ENCODE data around the gene OTOGL.

The OTOGL gene

DNA sequence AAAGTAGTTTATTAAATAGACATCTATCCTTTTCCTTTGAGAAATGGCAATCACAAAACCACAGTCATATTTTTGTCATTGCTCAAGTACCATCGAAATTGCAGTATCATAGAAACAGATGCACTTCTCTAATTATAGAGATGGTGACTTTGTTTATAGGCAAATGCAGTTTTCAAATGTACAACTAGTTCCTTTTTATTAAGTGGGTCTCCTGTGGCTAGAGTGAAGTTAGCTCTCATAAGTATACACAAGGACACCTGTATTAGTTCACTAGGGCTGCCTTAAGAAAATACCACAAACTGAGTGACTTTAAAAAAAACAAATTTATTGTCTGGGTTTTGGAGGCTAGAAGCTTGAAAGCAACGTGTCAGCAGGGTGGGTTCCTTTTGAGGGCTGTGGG is 62.8 kb downstream of the OTOGL start:
- H3K27me3 ChIP-seq (ENCODE audit: control insufficient read depth, insufficient read depth, low read length): no peaks in the 10 kb centered on the region
- no peaks in the 10 kb centered on the region for H3K36me3 ChIP-seq (ENCODE audit: control insufficient read depth, insufficient read depth, low read length)
- H3K9ac ChIP-seq (ENCODE audit: low read length): no peak overlapping the region
- H3K4me3 ChIP-seq (ENCODE audit: low read depth, low read length): no peak overlapping the region
- no peak overlapping the region for H3K27ac ChIP-seq (ENCODE audit: low read depth, low read length)
- 0 out of 2 replicates have a peak, but pooled peaks cover 2% of the 10 kb centered on the region for H3K9me3 ChIP-seq (ENCODE audit: control insufficient read depth, insufficient read depth, low read depth, low read length)
- no peaks in the 10 kb centered on the region for H3K4me1 ChIP-seq (ENCODE audit: control insufficient read depth, insufficient read depth, low read length)

DNA sequence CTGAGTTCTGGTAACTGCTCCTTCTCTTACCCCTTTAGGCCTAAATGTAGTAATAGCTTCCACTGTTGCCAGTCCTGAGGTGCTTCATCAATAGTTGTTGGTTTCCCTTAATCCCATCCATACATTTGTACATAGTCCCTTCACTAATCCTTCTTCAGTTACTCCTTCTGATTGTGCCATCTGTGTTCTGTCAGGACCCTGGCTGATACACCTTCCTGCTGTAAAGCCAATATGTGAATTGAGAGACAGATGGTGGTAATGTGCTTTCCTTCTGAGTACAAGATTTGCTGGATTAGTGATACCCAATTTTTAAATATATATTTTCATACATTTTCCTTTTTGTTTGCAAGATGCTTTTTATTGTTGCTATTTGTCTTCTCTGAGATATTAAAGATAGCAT is 66.4 kb downstream of the OTOGL start:
- Histone ChIP-seq H3K9ac (ENCODE audit: low read length) (no peak overlapping the region), H3K9me3 (ENCODE audit: control insufficient read depth, insufficient read depth, low read depth, low read length) (no peaks in the 10 kb centered on the region), H3K27me3 (ENCODE audit: control insufficient read depth, insufficient read depth, low read length) (no peaks in the 10 kb centered on the region), H3K4me3 (ENCODE audit: low read depth, low read length) (no peak overlapping the region), H3K4me1 (ENCODE audit: control insufficient read depth, insufficient read depth, low read length) (no peaks in the 10 kb centered on the region), H3K27ac (ENCODE audit: low read depth, low read length) (no peak overlapping the region), H3K36me3 (ENCODE audit: control insufficient read depth, insufficient read depth, low read length) (no peaks in the 10 kb centered on the region)

GRCh38 chr12:80166751-80167150 is 67.4 kb downstream of the OTOGL start:
- H3K36me3 ChIP-seq (ENCODE audit: control insufficient read depth, insufficient read depth, low read length): no peaks in the 10 kb centered on the region
- no peaks in the 10 kb centered on the region for H3K4me1 ChIP-seq (ENCODE audit: control insufficient read depth, insufficient read depth, low read length)
- no peak overlapping the region for H3K9ac ChIP-seq (ENCODE audit: low read length)
- no peaks in the 10 kb centered on the region for H3K27me3 ChIP-seq (ENCODE audit: control insufficient read depth, insufficient read depth, low read length)
- no peaks in the 10 kb centered on the region for H3K9me3 ChIP-seq (ENCODE audit: control insufficient read depth, insufficient read depth, low read depth, low read length)
- no peak overlapping the region for H3K4me3 ChIP-seq (ENCODE audit: low read depth, low read length)
- H3K27ac ChIP-seq (ENCODE audit: low read depth, low read length): no peak overlapping the region

DNA sequence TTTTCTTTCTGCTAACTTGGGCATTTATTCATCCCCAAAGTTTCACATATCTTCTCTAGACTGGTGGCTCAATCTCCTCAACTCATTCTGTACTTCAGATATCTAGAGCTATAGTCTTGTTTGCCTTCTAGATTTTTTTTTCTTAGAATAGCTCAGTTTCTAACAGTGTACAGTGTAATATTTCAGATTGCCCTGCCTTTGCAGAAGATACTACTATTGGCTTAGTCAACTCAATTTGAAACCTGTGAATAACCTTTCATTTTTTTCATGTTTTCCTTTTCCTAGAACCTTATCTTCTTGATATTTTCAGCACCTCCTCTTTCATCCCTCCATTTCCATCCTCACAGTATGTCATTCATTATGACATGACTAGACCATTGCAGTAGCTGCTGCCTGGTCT is 69.6 kb downstream of the OTOGL start:
- Histone ChIP-seq H3K4me3 (ENCODE audit: low read depth, low read length) (no peak overlapping the region), H3K36me3 (ENCODE audit: control insufficient read depth, insufficient read depth, low read length) (no peaks in the 10 kb centered on the region), H3K9me3 (ENCODE audit: control insufficient read depth, insufficient read depth, low read depth, low read length) (no peaks in the 10 kb centered on the region), H3K4me1 (ENCODE audit: control insufficient read depth, insufficient read depth, low read length) (peaks cover 9% of the 10 kb centered on the region; the same call in 1 of the 2 replicates), H3K27me3 (ENCODE audit: control insufficient read depth, insufficient read depth, low read length) (no peaks in the 10 kb centered on the region), H3K27ac (ENCODE audit: low read depth, low read length) (no peak overlapping the region), H3K9ac (ENCODE audit: low read length) (no peak overlapping the region)

DNA sequence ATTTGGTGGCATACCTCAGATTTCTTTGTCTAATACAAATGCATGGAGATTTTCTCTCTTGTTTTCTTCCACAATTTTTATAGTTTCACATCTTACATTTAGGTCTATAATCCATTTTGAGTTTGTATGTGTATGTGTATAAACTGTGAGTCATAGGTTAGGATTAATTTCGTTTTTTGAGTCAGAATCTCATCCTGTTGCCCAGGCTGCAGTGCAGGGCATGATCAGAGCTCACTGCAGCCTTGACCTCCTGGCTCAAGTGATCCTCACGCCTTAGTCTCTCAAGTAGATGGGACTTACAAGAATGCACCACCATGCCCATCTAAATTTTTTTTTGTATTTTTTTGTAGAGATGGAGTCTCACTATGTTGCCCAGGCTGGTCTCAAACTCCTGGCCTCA is 71.6 kb downstream of the OTOGL start:
- Histone ChIP-seq H3K27ac (ENCODE audit: low read depth, low read length) (no peak overlapping the region), H3K9me3 (ENCODE audit: control insufficient read depth, insufficient read depth, low read depth, low read length) (no peaks in the 10 kb centered on the region), H3K27me3 (ENCODE audit: control insufficient read depth, insufficient read depth, low read length) (no peaks in the 10 kb centered on the region), H3K36me3 (ENCODE audit: control insufficient read depth, insufficient read depth, low read length) (no peaks in the 10 kb centered on the region), H3K9ac (ENCODE audit: low read length) (no peak overlapping the region), H3K4me3 (ENCODE audit: low read depth, low read length) (no peak overlapping the region), H3K4me1 (ENCODE audit: control insufficient read depth, insufficient read depth, low read length) (peaks cover 10% of the 10 kb centered on the region; the same call in 1 of the 2 replicates)

DNA sequence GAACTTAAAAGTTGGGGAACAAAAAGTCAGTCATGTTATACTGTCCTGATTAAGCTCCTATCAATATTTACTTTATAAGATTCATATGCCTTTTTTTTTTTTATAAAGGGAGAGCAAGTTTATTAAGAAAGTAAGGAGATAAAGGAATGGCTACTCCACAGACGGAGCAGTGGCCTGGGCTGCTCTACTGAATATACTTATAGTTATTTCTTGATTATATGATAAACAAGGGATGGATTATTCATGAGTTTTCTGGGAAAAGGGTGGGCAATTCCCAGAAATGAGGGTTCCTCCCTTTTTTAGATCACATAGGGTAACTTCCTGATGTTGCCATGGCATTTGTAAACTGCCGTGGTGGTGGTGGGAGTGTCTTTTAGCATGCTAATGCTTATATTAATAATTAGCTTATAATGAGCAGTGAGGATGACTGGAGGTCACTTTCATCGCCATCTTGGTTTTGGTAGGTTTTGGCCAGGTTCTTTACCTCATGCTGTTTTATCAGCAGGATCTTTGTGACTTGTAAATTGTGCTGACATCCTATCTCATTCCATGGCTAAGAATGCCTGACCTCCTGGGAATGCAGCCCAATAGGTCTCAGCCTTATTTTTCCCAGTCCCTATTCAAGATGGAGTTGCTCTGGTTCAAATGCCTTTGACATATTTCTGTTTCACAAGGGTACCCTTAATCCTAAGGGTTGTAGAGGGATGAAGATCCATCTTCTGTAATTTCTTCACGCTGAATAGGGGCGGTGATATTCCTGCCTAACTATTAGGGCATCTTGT is 73.9 kb downstream of the OTOGL start:
- H3K9ac ChIP-seq (ENCODE audit: low read length): no peak overlapping the region
- no peaks in the 10 kb centered on the region for H3K9me3 ChIP-seq (ENCODE audit: control insufficient read depth, insufficient read depth, low read depth, low read length)
- no peak overlapping the region for H3K27ac ChIP-seq (ENCODE audit: low read depth, low read length)
- H3K4me3 ChIP-seq (ENCODE audit: low read depth, low read length): no peak overlapping the region
- no peaks in the 10 kb centered on the region for H3K36me3 ChIP-seq (ENCODE audit: control insufficient read depth, insufficient read depth, low read length)
- H3K27me3 ChIP-seq (ENCODE audit: control insufficient read depth, insufficient read depth, low read length): no peaks in the 10 kb centered on the region
- H3K4me1 ChIP-seq (ENCODE audit: control insufficient read depth, insufficient read depth, low read length): peaks cover 10% of the 10 kb centered on the region; the same call in 1 of the 2 replicates

DNA sequence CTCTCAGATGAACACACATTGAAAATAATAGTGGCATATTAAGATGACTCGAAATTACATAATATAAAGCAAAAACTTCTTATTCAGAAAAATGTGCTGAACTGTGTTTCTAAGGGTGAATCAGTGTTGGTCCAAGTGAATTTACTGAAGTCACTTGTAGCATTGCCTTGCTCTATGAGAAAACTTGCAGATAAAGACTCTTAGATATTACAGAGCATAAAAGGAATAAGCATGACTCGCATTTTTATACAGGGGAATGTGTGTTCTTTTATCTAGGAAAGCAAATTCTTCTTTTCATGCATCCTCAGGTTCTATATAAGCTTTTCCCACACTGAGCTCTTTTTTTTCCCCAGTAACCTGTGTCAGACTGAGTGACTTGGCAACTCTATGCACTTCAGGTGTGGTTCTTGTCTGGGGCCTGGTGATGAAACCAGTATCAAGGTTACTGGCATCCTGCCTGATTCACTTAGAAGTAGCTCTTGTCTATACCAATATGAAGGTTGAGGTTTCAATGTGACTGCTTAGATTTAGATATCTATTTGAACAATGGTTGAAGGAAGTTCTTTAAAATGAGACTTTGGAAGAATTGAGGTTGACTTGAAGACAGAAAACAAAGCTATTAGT is 76.1 kb downstream of the OTOGL start:
- Histone ChIP-seq H3K27me3 (ENCODE audit: control insufficient read depth, insufficient read depth, low read length) (no peaks in the 10 kb centered on the region), H3K9ac (ENCODE audit: low read length) (no peak overlapping the region), H3K36me3 (ENCODE audit: control insufficient read depth, insufficient read depth, low read length) (no peaks in the 10 kb centered on the region)

GRCh38 chr12:80176706-80177105 is 77.4 kb downstream of the OTOGL start:
- Histone ChIP-seq H3K4me1 (ENCODE audit: control insufficient read depth, insufficient read depth, low read length) (peaks cover 10% of the 10 kb centered on the region; the same call in 1 of the 2 replicates), H3K36me3 (ENCODE audit: control insufficient read depth, insufficient read depth, low read length) (no peaks in the 10 kb centered on the region), H3K9ac (ENCODE audit: low read length) (no peak overlapping the region), H3K27ac (ENCODE audit: low read depth, low read length) (no peak overlapping the region), H3K9me3 (ENCODE audit: control insufficient read depth, insufficient read depth, low read depth, low read length) (no peaks in the 10 kb centered on the region), H3K4me3 (ENCODE audit: low read depth, low read length) (no peak overlapping the region), H3K27me3 (ENCODE audit: control insufficient read depth, insufficient read depth, low read length) (no peaks in the 10 kb centered on the region)

More for the DNA sequence above, 76.1 kb downstream of the OTOGL start:
- H3K9me3 ChIP-seq (ENCODE audit: control insufficient read depth, insufficient read depth, low read depth, low read length): no peaks in the 10 kb centered on the region
- no peak overlapping the region for H3K27ac ChIP-seq (ENCODE audit: low read depth, low read length)
- peaks cover 10% of the 10 kb centered on the region; the same call in 1 of the 2 replicates for H3K4me1 ChIP-seq (ENCODE audit: control insufficient read depth, insufficient read depth, low read length)
- no peak overlapping the region for H3K4me3 ChIP-seq (ENCODE audit: low read depth, low read length)

DNA sequence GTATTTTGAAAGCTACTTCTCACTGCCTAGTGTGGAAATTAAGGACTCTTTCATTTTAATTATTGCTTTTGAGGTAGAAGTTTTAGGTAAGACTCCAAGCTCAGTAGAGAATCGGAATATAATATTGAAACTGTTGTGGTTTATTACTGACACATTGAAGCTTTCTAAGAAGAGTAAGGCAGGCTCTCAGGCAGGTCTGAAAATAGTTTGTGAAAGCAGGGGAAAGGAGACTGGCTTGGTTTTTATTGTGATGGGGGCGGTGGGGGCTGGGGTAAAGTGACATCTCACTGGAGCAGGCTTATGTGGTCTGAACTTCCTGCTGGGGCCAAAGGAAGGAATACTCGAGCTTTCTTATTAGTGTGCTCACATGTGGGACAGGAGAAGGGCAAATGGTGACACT is 79.5 kb downstream of the OTOGL start:
- Histone ChIP-seq H3K4me3 (ENCODE audit: low read depth, low read length) (no peak overlapping the region), H3K9ac (ENCODE audit: low read length) (no peak overlapping the region), H3K27ac (ENCODE audit: low read depth, low read length) (no peak overlapping the region), H3K9me3 (ENCODE audit: control insufficient read depth, insufficient read depth, low read depth, low read length) (no peaks in the 10 kb centered on the region), H3K27me3 (ENCODE audit: control insufficient read depth, insufficient read depth, low read length) (no peaks in the 10 kb centered on the region), H3K4me1 (ENCODE audit: control insufficient read depth, insufficient read depth, low read length) (peaks cover 1% of the 10 kb centered on the region; the same call in 1 of the 2 replicates), H3K36me3 (ENCODE audit: control insufficient read depth, insufficient read depth, low read length) (no peaks in the 10 kb centered on the region)

DNA sequence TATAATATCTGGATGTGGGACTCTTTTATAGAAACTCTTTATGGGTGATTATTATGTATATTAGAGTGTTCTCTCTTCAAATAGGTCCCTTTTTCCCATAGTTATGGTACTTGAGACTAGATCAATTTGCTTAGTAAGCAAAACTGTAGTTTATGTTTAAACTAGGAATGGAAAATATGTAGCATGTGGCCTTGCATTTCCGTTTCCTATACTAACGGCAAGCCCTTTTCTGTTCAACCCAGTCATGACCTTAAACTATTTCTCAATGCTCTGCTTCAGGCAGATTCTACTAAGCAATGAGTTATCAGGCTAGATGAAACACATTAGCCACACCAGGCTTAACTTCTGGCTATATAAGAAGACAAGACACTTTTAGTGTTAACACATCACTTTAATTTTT is 84.6 kb downstream of the OTOGL start:
- Histone ChIP-seq H3K4me1 (ENCODE audit: control insufficient read depth, insufficient read depth, low read length) (peaks cover 9% of the 10 kb centered on the region; the same call in 1 of the 2 replicates), H3K27me3 (ENCODE audit: control insufficient read depth, insufficient read depth, low read length) (no peaks in the 10 kb centered on the region)

DNA sequence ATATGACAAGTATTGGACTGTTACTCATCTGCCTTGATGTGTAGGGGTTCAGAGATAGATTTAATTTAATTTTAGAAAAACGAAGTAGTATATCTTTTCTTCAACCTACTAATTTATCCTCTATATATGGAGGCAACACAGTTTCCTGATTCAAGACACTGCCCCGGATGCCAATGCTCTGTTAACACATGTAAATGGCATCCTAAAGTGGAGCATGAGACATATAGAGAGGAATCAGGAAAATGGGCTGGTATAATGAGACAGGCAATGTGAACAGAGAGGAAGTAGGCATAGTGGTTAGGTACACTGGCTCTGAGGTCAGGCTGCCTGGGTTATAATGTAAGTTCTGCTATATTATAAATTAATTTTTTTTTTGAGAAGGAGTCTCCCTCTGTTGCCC is 85.6 kb downstream of the OTOGL start:
- Histone ChIP-seq H3K9ac (ENCODE audit: low read length) (no peak overlapping the region), H3K36me3 (ENCODE audit: control insufficient read depth, insufficient read depth, low read length) (no peaks in the 10 kb centered on the region), H3K27ac (ENCODE audit: low read depth, low read length) (no peak overlapping the region), H3K4me1 (ENCODE audit: control insufficient read depth, insufficient read depth, low read length) (peaks cover 9% of the 10 kb centered on the region; the same call in 1 of the 2 replicates), H3K9me3 (ENCODE audit: control insufficient read depth, insufficient read depth, low read depth, low read length) (no peaks in the 10 kb centered on the region), H3K4me3 (ENCODE audit: low read depth, low read length) (no peak overlapping the region), H3K27me3 (ENCODE audit: control insufficient read depth, insufficient read depth, low read length) (no peaks in the 10 kb centered on the region)

More for the DNA sequence above, 84.6 kb downstream of the OTOGL start:
- H3K4me3 ChIP-seq (ENCODE audit: low read depth, low read length): no peak overlapping the region
- no peaks in the 10 kb centered on the region for H3K9me3 ChIP-seq (ENCODE audit: control insufficient read depth, insufficient read depth, low read depth, low read length)
- no peak overlapping the region for H3K9ac ChIP-seq (ENCODE audit: low read length)
- H3K27ac ChIP-seq (ENCODE audit: low read depth, low read length): no peak overlapping the region
- H3K36me3 ChIP-seq (ENCODE audit: control insufficient read depth, insufficient read depth, low read length): no peaks in the 10 kb centered on the region
